Inflammatory macrophage treated with lipopolysaccharide for 4 hours (primary cell): ENCODE data around the gene LRRC8C.
A peak's percentile ranks its signal among the peaks of the same experiment; 100 is the strongest.

ENCODE experiments used
- DNase-seq: peaks from one replicate; pipeline ENCODE4 v3.0.0-alpha.2; 2020

LRRC8C gene

GRCh38 chr1:89632657-89633247 lies at the start of gene LRRC8C:
LRRC8C (plus strand) TSS chr1:89633120; CDS start chr1:89686474, 53,354 bp downstream.
- peak; percentile 85 for DNase-seq

GRCh38 chr1:89584211-89584610 lies 48.7 kb upstream of the LRRC8C start:
- no peak for DNase-seq

GRCh38 chr1:89584781-89585180 lies 48.1 kb upstream of the LRRC8C start:
- no peak for DNase-seq

GRCh38 chr1:89587729-89588161 lies 45.2 kb upstream of the LRRC8C start:
- no peak for DNase-seq

GRCh38 chr1:89588480-89588879 lies 44.4 kb upstream of the LRRC8C start:
- no peak for DNase-seq

GRCh38 chr1:89589515-89589914 lies 43.4 kb upstream of the LRRC8C start:
- DNase-seq, result no peak

- no peak for DNase-seq
These were observed 42.4 kb upstream of the LRRC8C start for GRCh38 chr1:89590341-89591080.

- DNase-seq, result peak; percentile 74
These were observed 40.0 kb upstream of the LRRC8C start for GRCh38 chr1:89592861-89593302.

GRCh38 chr1:89594096-89594740 lies 38.7 kb upstream of the LRRC8C start:
- DNase-seq, result no peak

- no peak for DNase-seq
These were observed 36.2 kb upstream of the LRRC8C start for GRCh38 chr1:89596698-89597097.

GRCh38 chr1:89598450-89599331 lies 34.2 kb upstream of the LRRC8C start:
- DNase-seq, result peak; percentile 47

- DNase-seq, result no peak
These were observed 33.6 kb upstream of the LRRC8C start for GRCh38 chr1:89599332-89599630.

- DNase-seq, result peak; percentile 61
These were observed 32.3 kb upstream of the LRRC8C start for GRCh38 chr1:89600451-89601224.

- DNase-seq, result no peak
These were observed 30.0 kb upstream of the LRRC8C start for GRCh38 chr1:89602871-89603404.

- DNase-seq, result no peak
These were observed 29.1 kb upstream of the LRRC8C start for GRCh38 chr1:89603651-89604413.

GRCh38 chr1:89604414-89604735 lies 28.5 kb upstream of the LRRC8C start:
- no peak for DNase-seq

- DNase-seq, result no peak
These were observed 27.2 kb upstream of the LRRC8C start for GRCh38 chr1:89605692-89606091.

GRCh38 chr1:89606227-89606980 lies 26.5 kb upstream of the LRRC8C start:
- DNase-seq, result no peak

GRCh38 chr1:89607156-89607555 lies 25.8 kb upstream of the LRRC8C start:
- no peak for DNase-seq

- no peak for DNase-seq
These were observed 25.2 kb upstream of the LRRC8C start for GRCh38 chr1:89607586-89608318.
